ENCODE data around the gene SNCA. TPM values are rescaled to one million over a fixed set of nuclear protein-coding genes. Genes with fewer than 3 reads are reported as not detected.

SNCA gene
- total and polyA plus RNA-seq, 12 donors = 1.5 to 28.6 (median 4.7) TPM; not detected in 1

GRCh38 chr4:89839558-89839957, 2.6 kb upstream of the SNCA start:
- no peak for TF ChIP-seq POLR2A (IDR thresholded peaks at IDR 0.05)
- no peak for TF ChIP-seq CTCF (IDR thresholded peaks at IDR 0.05)
- no peaks in the 10 kb centered on the region for H3K9me3 ChIP-seq (replicated peaks in 1 of 3)
- peaks cover 4 to 17% of the 10 kb centered on the region in 2 donors for H3K4me1 ChIP-seq (replicated peaks in 1 of 2)
- no peak overlapping the region for H3K4me3 ChIP-seq
- no peaks in the 10 kb centered on the region for H3K36me3 ChIP-seq (replicated peaks in 1 of 2)
- no peak overlapping the region for H3K27ac ChIP-seq
- intact Hi-C loops (cut with DNase I) = no loop called here
- H3K27me3 ChIP-seq = peaks cover 41% of the 10 kb centered on the region
- WGBS, 4 donors = 54 to 76% (median 63%) methylated on average over 1 of the region's 1 CpG
- no peak for DNase-seq

- Histone ChIP-seq H3K4me3 (peak overlapping the region in 1 of 4 donors; percentile 55), H3K36me3 (replicated peaks in 1 of 2) (no peaks in the 10 kb centered on the region), H3K27ac (peak overlapping the region in 1 of 5 donors; percentile 32), H3K9me3 (replicated peaks in 1 of 3) (no peaks in the 10 kb centered on the region), H3K4me1 (replicated peaks in 1 of 2) (peaks cover 4 to 17% of the 10 kb centered on the region in 2 donors), H3K27me3 (peaks cover 41% of the 10 kb centered on the region)
- no peak for TF ChIP-seq POLR2A (IDR thresholded peaks at IDR 0.05)
- no peak for TF ChIP-seq CTCF (IDR thresholded peaks at IDR 0.05)
- WGBS, 4 donors = 3 to 11% (median 7%) methylated on average over 8 of the region's 8 CpGs
- intact Hi-C loops (cut with DNase I) = no loop called here
- DNase-seq = no peak
Observed at GRCh38 chr4:89837993-89838390, 1.0 kb upstream of the SNCA start.

- Histone ChIP-seq H3K9me3 (replicated peaks in 1 of 3) (no peaks in the 10 kb centered on the region), H3K4me1 (replicated peaks in 1 of 2) (peaks cover 4 to 17% of the 10 kb centered on the region in 2 donors), H3K27me3 (peaks cover 41% of the 10 kb centered on the region), H3K27ac (peak overlapping the region in 1 of 5 donors; percentile 32), H3K36me3 (replicated peaks in 1 of 2) (no peaks in the 10 kb centered on the region), H3K4me3 (peak overlapping the region in 2 of 4 donors; percentile 29 to 55)
- intact Hi-C loops (cut with DNase I) = no loop called here
- TF ChIP-seq CTCF (IDR thresholded peaks at IDR 0.05) = no peak
- no peak for TF ChIP-seq POLR2A (IDR thresholded peaks at IDR 0.05)
- DNase-seq = peak in 1 of 7 donors; percentile 25
- 1 to 3% (median 3%) methylated on average over 22 to 30 of the region's 30 CpGs for WGBS, 4 donors
Observed at GRCh38 chr4:89837385-89837992, 528 bp upstream of the SNCA start.

GRCh38 chr4:89836031-89836745, 773 bp downstream of the SNCA start:
- H3K27me3 ChIP-seq = peaks cover 32% of the 10 kb centered on the region

More at GRCh38 chr4:89836031-89836745, 773 bp downstream of the SNCA start:
- Histone ChIP-seq H3K4me3 (peak overlapping the region in 2 of 4 donors; percentile 29 to 55), H3K27ac (no peak overlapping the region), H3K36me3 (replicated peaks in 1 of 2) (no peaks in the 10 kb centered on the region), H3K9me3 (replicated peaks in 1 of 3) (no peaks in the 10 kb centered on the region), H3K4me1 (replicated peaks in 1 of 2) (peaks cover 4 to 17% of the 10 kb centered on the region in 2 donors)
- intact Hi-C loops (cut with DNase I) = no loop called here
- 6 to 9% (median 8%) methylated on average over 23 to 33 of the region's 33 CpGs for WGBS, 4 donors
- no peak for TF ChIP-seq CTCF (IDR thresholded peaks at IDR 0.05)
- no peak for TF ChIP-seq POLR2A (IDR thresholded peaks at IDR 0.05)
- DNase-seq = no peak
